Hepatocyte (in vitro differentiated cells): ENCODE measurements around the gene AGBL3. TPM values are rescaled to one million over a fixed set of nuclear protein-coding genes. Genes with fewer than 3 reads are reported as not detected.

Experiments
- DNase-seq: peaks from one replicate; pipeline ENCODE4 v3.0.0-alpha.2; 2016; ENCODE audit warnings: low spot score
- H2AFZ ChIP-seq: fragments of 200-600 bp; sonication (generic); 2 replicates; pipeline ENCODE4 v1.6.0; 2016; ENCODE audit warnings: antibody characterized with exemption, mild to moderate bottlenecking
- H3K27ac ChIP-seq: fragments of 200-600 bp; sonication (generic); 2 replicates; pipeline ENCODE4 v1.5.1; 2016; ENCODE audit warnings: mild to moderate bottlenecking
- H3K27me3 ChIP-seq: fragments of 200-600 bp; sonication (generic); 2 replicates; pipeline ENCODE4 v1.6.1; 2016
- H3K36me3 ChIP-seq: fragments of 200-600 bp; sonication (generic); replicated peaks from 2 replicates; pipeline ENCODE4 v1.5.1; 2016; ENCODE audit warnings: low read depth; ENCODE audit not compliant: insufficient read depth
- H3K4me1 ChIP-seq: fragments of 200-600 bp; sonication (generic); 2 replicates; pipeline ENCODE4 v1.5.1; 2016; ENCODE audit warnings: mild to moderate bottlenecking, moderate library complexity; ENCODE audit not compliant: insufficient read depth
- H3K4me2 ChIP-seq: fragments of 200-600 bp; sonication (generic); 2 replicates; pipeline ENCODE4 v1.6.0; 2016
- H3K4me3 ChIP-seq: fragments of 200-600 bp; sonication (generic); 2 replicates; pipeline ENCODE4 v1.5.1; 2016; ENCODE audit warnings: mild to moderate bottlenecking
- H3K79me2 ChIP-seq: fragments of 200-600 bp; sonication (generic); 2 replicates; pipeline ENCODE4 v1.6.0; 2017; ENCODE audit warnings: mild to moderate bottlenecking
- H3K9me2 ChIP-seq: fragments of 200-600 bp; sonication (generic); replicated peaks from 2 replicates; pipeline ENCODE4 v1.6.0; 2017; ENCODE audit warnings: mild to moderate bottlenecking; ENCODE audit not compliant: insufficient read depth
- H3K9me3 ChIP-seq: fragments of 200-600 bp; sonication (generic); 2 replicates; pipeline ENCODE4 v1.5.1; 2016; ENCODE audit warnings: low read depth, mild to moderate bottlenecking
- H4K20me1 ChIP-seq: fragments of 200-600 bp; sonication (generic); 2 replicates; pipeline ENCODE4 v1.6.0; 2016; ENCODE audit warnings: mild to moderate bottlenecking; ENCODE audit not compliant: insufficient read depth, poor library complexity, severe bottlenecking
- CTCF ChIP-seq: fragments of 200-600 bp; sonication (generic); IDR thresholded peaks from 2 replicates; pipeline ENCODE4 v1.5.1; 2016; ENCODE audit warnings: antibody characterized with exemption, mild to moderate bottlenecking; ENCODE audit not compliant: poor library complexity
- EZH2 ChIP-seq: fragments of 200-600 bp; sonication (generic); IDR thresholded peaks from 2 replicates; pipeline ENCODE4 v1.6.1; 2016; ENCODE audit warnings: antibody characterized with exemption, mild to moderate bottlenecking, borderline replicate concordance
- EZH2phosphoT487 ChIP-seq: fragments of 200-600 bp; sonication (generic); IDR thresholded peaks from one replicate; pipeline ENCODE4 v1.6.1; 2018; ENCODE audit warnings: antibody characterized with exemption, mild to moderate bottlenecking, low read depth, moderate library complexity; ENCODE audit not compliant: unreplicated experiment, severe bottlenecking
- WGBS: methylation state at CpG from one replicate; pipeline ENCODE4 v1.1.6; 2016; ENCODE audit warnings: low lambda C conversion rate; ENCODE audit errors: missing lambda C conversion rate; 5-methylcytosine and 5-hydroxymethylcytosine counted together
- polyA plus RNA-seq: library from polyadenylated mRNA; unstranded; fragments of >200 nt; fragmentation: Nextera tagmentation; extraction: Ambion mirVana; gene quantifications from 2 replicates; pipeline ENCODE4 v1.2.1, GENCODE V29; 2016
- total RNA-seq: library from RNA; depleted of rRNA; stranded (reverse); fragments of >200 nt; gene quantifications from 2 replicates; pipeline ENCODE4 v1.2.3, GENCODE V29; 2014

AGBL3 gene
- total and polyA plus RNA-seq, 2 experiments from 2014 or later, result 2.3 to 6.4 TPM

GRCh38 chr7:134988161-134988560 is 1.9 kb downstream of the AGBL3 start:
- Histone ChIP-seq H3K36me3 (no peaks in the 10 kb centered on the region), H2AFZ (no peak overlapping the region), H3K4me2 (peak overlapping the region; percentile 76), H3K9me3 (no peaks in the 10 kb centered on the region), H4K20me1 (no peaks in the 10 kb centered on the region), H3K27me3 (no peaks in the 10 kb centered on the region), H3K9me2 (no peaks in the 10 kb centered on the region), H3K79me2 (peaks cover 36% of the 10 kb centered on the region), H3K27ac (no peak overlapping the region), H3K4me1 (peaks cover 25% of the 10 kb centered on the region), H3K4me3 (peak overlapping the region; percentile 84)
- TF ChIP-seq EZH2 (no peak), CTCF (no peak), EZH2phosphoT487 (no peak)
- 81% methylated on average over 5 of the region's 5 CpGs for WGBS
- no peak for DNase-seq

- Histone ChIP-seq H3K4me3 (no peak overlapping the region), H3K4me1 (peaks cover 55% of the 10 kb centered on the region), H2AFZ (no peak overlapping the region), H3K9me2 (no peaks in the 10 kb centered on the region), H3K4me2 (peak overlapping the region; percentile 44), H3K36me3 (no peaks in the 10 kb centered on the region), H3K9me3 (no peaks in the 10 kb centered on the region), H4K20me1 (no peaks in the 10 kb centered on the region), H3K79me2 (peaks cover 36% of the 10 kb centered on the region), H3K27me3 (no peaks in the 10 kb centered on the region), H3K27ac (peak overlapping the region; percentile 82)
- no peak for TF ChIP-seq CTCF
- no peak for TF ChIP-seq EZH2phosphoT487
- no peak for TF ChIP-seq EZH2
- DNase-seq, result peak; percentile 22
- WGBS, result 43% methylated on average over 2 of the region's 2 CpGs
Measured at GRCh38 chr7:134991469-134992339, 5.4 kb downstream of the AGBL3 start.

- H3K27me3 ChIP-seq, result no peaks in the 10 kb centered on the region
- DNase-seq, result peak; percentile 14
- H3K27ac ChIP-seq, result peak overlapping the region; percentile 82
- H2AFZ ChIP-seq, result no peak overlapping the region
- no peaks in the 10 kb centered on the region for H3K36me3 ChIP-seq
- H3K9me3 ChIP-seq, result no peaks in the 10 kb centered on the region
- H3K79me2 ChIP-seq, result peaks cover 26% of the 10 kb centered on the region
- TF ChIP-seq CTCF (no peak), EZH2phosphoT487 (no peak), EZH2 (no peak)
- peak overlapping the region; percentile 44 for H3K4me2 ChIP-seq
- H4K20me1 ChIP-seq, result no peaks in the 10 kb centered on the region
- H3K4me3 ChIP-seq, result no peak overlapping the region
- H3K9me2 ChIP-seq, result no peaks in the 10 kb centered on the region
- peaks cover 64% of the 10 kb centered on the region for H3K4me1 ChIP-seq
- 77% methylated on average over 6 of the region's 6 CpGs for WGBS
Measured at GRCh38 chr7:134992626-134993179, 6.4 kb downstream of the AGBL3 start.
